ENCODE results near the gene SEMA3A.

Gene SEMA3A

DNA sequence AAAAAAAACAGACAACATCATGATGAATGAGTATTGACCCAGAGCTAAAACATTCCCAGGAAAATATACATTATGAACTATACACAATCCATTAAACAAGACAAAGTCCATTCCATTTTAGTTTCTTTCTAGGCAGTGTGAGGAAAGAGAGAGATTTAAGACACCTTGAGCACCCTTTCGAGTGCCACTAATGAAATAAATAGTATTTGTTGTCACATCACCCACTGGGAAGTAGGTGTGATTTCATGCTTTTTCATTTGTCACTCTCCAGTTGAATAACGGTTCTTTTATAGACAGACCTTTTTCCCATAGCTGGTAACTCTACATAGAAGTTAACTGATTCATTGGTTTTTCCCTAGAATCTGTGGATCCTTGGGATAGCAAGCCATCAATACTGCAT, 29.9 kb upstream of the SEMA3A start:
- no peak overlapping the region for H3K27ac ChIP-seq (replicated peaks)
- no peak for DNase-seq (ENCODE audit: low read depth in 1 of 2, low spot score in 1 of 2)
- H3K4me3 ChIP-seq (replicated peaks; ENCODE audit: insufficient read depth, low read length): no peak overlapping the region
- no peaks in the 10 kb centered on the region for H3K27me3 ChIP-seq (ENCODE audit: insufficient read depth, poor library complexity, severe bottlenecking)
- TF ChIP-seq REST (IDR thresholded peaks at IDR 0.05; ENCODE audit: insufficient replicate concordance, low read depth) (no peak), POLR2AphosphoS5 (IDR thresholded peaks at IDR 0.05; ENCODE audit: low read depth) (no peak), GABPA (IDR thresholded peaks at IDR 0.05; ENCODE audit: low read depth) (no peak), SPI1 (IDR thresholded peaks at IDR 0.05; ENCODE audit: borderline replicate concordance, low read depth) (no peak)
- TF ChIP-seq, protein P1, sequence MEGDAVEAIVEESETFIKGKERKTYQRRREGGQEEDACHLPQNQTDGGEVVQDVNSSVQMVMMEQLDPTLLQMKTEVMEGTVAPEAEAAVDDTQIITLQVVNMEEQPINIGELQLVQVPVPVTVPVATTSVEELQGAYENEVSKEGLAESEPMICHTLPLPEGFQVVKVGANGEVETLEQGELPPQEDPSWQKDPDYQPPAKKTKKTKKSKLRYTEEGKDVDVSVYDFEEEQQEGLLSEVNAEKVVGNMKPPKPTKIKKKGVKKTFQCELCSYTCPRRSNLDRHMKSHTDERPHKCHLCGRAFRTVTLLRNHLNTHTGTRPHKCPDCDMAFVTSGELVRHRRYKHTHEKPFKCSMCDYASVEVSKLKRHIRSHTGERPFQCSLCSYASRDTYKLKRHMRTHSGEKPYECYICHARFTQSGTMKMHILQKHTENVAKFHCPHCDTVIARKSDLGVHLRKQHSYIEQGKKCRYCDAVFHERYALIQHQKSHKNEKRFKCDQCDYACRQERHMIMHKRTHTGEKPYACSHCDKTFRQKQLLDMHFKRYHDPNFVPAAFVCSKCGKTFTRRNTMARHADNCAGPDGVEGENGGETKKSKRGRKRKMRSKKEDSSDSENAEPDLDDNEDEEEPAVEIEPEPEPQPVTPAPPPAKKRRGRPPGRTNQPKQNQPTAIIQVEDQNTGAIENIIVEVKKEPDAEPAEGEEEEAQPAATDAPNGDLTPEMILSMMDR (IDR thresholded peaks at IDR 0.05; ENCODE audit: insufficient read depth, low read length): no peak

DNA sequence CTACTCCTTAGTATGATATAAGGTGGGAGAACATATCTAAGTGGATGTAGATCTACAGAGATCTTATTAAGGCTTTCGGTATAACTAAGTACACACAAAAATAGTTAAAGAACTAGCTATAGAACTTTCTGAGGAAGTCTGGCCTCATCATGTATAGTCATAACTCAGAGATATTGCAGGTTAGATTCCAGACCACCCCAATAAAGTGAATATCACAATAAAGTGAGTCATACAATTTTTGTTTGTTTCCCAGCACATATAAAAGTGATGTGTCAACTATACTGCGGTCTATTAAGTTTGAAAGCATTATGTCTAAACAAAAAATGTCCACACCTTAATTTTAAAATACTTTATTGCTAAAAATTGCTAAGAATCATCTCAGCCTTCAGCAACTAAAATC, 24.7 kb upstream of the SEMA3A start:
- Histone ChIP-seq H3K27ac (replicated peaks) (no peak overlapping the region), H3K27me3 (ENCODE audit: insufficient read depth, poor library complexity, severe bottlenecking) (no peaks in the 10 kb centered on the region)
- DNase-seq (ENCODE audit: low read depth in 1 of 2, low spot score in 1 of 2): no peak

DNA sequence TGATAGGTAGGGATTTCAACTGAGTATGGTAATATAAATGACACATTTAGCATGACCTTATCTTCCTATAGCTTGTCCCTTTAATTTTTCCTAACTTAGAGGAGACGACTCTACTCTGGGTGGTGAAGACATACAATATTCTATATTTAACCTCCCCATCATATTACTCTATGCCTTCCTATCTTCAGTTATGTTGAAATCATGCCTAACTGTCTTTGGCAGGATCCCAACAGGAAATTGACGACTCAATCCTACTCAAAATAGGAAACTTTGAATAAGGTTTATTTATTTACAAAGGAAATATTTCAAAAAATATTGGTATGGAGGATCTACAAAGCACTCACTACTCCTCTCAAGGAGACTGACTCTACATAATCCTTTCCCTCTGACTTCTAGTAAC, 24.1 kb upstream of the SEMA3A start:
- Histone ChIP-seq H3K4me3 (replicated peaks; ENCODE audit: insufficient read depth, low read length) (no peak overlapping the region), H3K27ac (replicated peaks) (peak overlapping the region; percentile 28; the same call in 1 of the 2 replicates), H3K27me3 (ENCODE audit: insufficient read depth, poor library complexity, severe bottlenecking) (no peaks in the 10 kb centered on the region)
- DNase-seq (ENCODE audit: low read depth in 1 of 2, low spot score in 1 of 2): peak in 1 of 2 experiments; percentile 25
- TF ChIP-seq REST (IDR thresholded peaks at IDR 0.05; ENCODE audit: insufficient replicate concordance, low read depth) (no peak), SPI1 (IDR thresholded peaks at IDR 0.05; ENCODE audit: borderline replicate concordance, low read depth) (no peak)

More for the DNA sequence above, 24.7 kb upstream of the SEMA3A start:
- TF ChIP-seq SPI1 (IDR thresholded peaks at IDR 0.05; ENCODE audit: borderline replicate concordance, low read depth) (no peak), POLR2AphosphoS5 (IDR thresholded peaks at IDR 0.05; ENCODE audit: low read depth) (no peak), GABPA (IDR thresholded peaks at IDR 0.05; ENCODE audit: low read depth) (no peak), REST (IDR thresholded peaks at IDR 0.05; ENCODE audit: insufficient replicate concordance, low read depth) (no peak)
- TF ChIP-seq, protein P1 (IDR thresholded peaks at IDR 0.05; ENCODE audit: insufficient read depth, low read length): no peak
- H3K4me3 ChIP-seq (replicated peaks; ENCODE audit: insufficient read depth, low read length): no peak overlapping the region
